Common myeloid progenitor, CD34-positive (primary cell): ENCODE data around the gene ULK3.

ENCODE experiments used
- CTCF ChIA-PET: fragments of 350-600 bp; sonication (Branson Sonifier 250); formaldehyde crosslinking; loops from one replicate; lab custom pipeline; 2021; ENCODE audit warnings: antibody characterized with exemption; lab: Charles Lee
- POLR2A ChIA-PET: fragments of 350-600 bp; sonication (Branson Sonifier 250); formaldehyde crosslinking; loops from one replicate; lab custom pipeline; 2021; ENCODE audit warnings: antibody characterized with exemption; lab: Charles Lee
- DNase-seq, 3 donors: peaks; one replicate each; pipeline versions ENCODE4 v3.0.0 to v3.0.0-alpha.2; 2013
- H3K27ac ChIP-seq, 2 experiments: 1 replicate in 1 of 2; 2 replicates in 1 of 2; pipeline ENCODE4 v1.7.0; 2013; ENCODE audit warnings: inconsistent platforms in 2 of 2, low read length in 2 of 2, mild to moderate bottlenecking in 2 of 2, low read depth in 1 of 2, moderate library complexity in 1 of 2; ENCODE audit not compliant: severe bottlenecking in 2 of 2, insufficient read depth in 1 of 2, poor library complexity in 1 of 2
- H3K27me3 ChIP-seq, 5 experiments: replicated peaks in 2 of 5; 1 replicate in 3 of 5; 2 replicates in 2 of 5; pipeline versions ENCODE4 v1.6.1 to v1.7.0; 2013; ENCODE audit warnings: low read length in 4 of 5, mild to moderate bottlenecking in 2 of 5, moderate library complexity in 2 of 5, inconsistent platforms in 1 of 5; ENCODE audit not compliant: insufficient read depth in 5 of 5, control insufficient read depth in 4 of 5
- H3K36me3 ChIP-seq, 4 experiments: 1 replicate in 2 of 4; 2 replicates in 2 of 4; pipeline versions ENCODE4 v1.6.1 to v1.7.0; 2013; ENCODE audit warnings: low read length in 3 of 4, control low read depth in 1 of 4, mild to moderate bottlenecking in 1 of 4; ENCODE audit not compliant: control insufficient read depth in 4 of 4, insufficient read depth in 4 of 4
- H3K4me1 ChIP-seq, 4 experiments: 1 replicate in 3 of 4; 2 replicates in 1 of 4; pipeline versions ENCODE4 v1.6.1 to v1.7.1; 2013; ENCODE audit warnings: low read length in 3 of 4, mild to moderate bottlenecking in 3 of 4, control low read depth in 1 of 4, inconsistent platforms in 1 of 4, moderate library complexity in 1 of 4; ENCODE audit not compliant: control insufficient read depth in 4 of 4, insufficient read depth in 4 of 4; ENCODE audit errors: control extremely low read depth in 1 of 4
- H3K4me3 ChIP-seq, 7 experiments: 1 replicate in 4 of 7; 2 replicates in 3 of 7; pipeline versions ENCODE4 v1.5.1 to v1.7.0; 2013; ENCODE audit warnings: mild to moderate bottlenecking in 7 of 7, low read length in 6 of 7, moderate library complexity in 6 of 7, inconsistent platforms in 2 of 7, low read depth in 2 of 7, control low read depth in 1 of 7; ENCODE audit not compliant: insufficient read depth in 4 of 7, control insufficient read depth in 1 of 7; ENCODE audit errors: extremely low read depth in 1 of 7
- H3K9me3 ChIP-seq, 5 experiments: 1 replicate in 4 of 5; 2 replicates in 1 of 5; pipeline versions ENCODE4 v1.6.1 to v1.7.1; 2013; ENCODE audit warnings: low read length in 4 of 5, mild to moderate bottlenecking in 2 of 5, inconsistent platforms in 1 of 5, low read depth in 1 of 5, moderate library complexity in 1 of 5; ENCODE audit not compliant: control insufficient read depth in 4 of 5, insufficient read depth in 2 of 5; ENCODE audit errors: control extremely low read depth in 1 of 5
- WGBS: methylation state at CpG from one replicate; pipeline ENCODE4 v1.1.5; 2013; ENCODE audit not compliant: insufficient coverage; 5-methylcytosine and 5-hydroxymethylcytosine counted together

The ULK3 gene

GRCh38 chr15:74808078-74808839 is 34.7 kb downstream of the ULK3 start:
- no peak for DNase-seq
- POLR2A ChIA-PET = no interaction called here
- no peaks in the 10 kb centered on the region for H3K9me3 ChIP-seq
- 93% methylated on average over 15 of the region's 18 CpGs for WGBS
- no peak overlapping the region for H3K4me3 ChIP-seq
- no peaks in the 10 kb centered on the region for H3K4me1 ChIP-seq
- CTCF ChIA-PET = interaction anchor here (0.6 to 2.3 kb wide), 9 partner anchors 9 to 68 kb away, joined by 3 to 9 read pairs (median 4); no protein-coding TSS in a partner anchor
- no peaks in the 10 kb centered on the region for H3K27me3 ChIP-seq
- no peak overlapping the region for H3K27ac ChIP-seq
- H3K36me3 ChIP-seq = peaks cover 4 to 18% (median 11%) of the 10 kb centered on the region in 4 experiments

- WGBS = 88% methylated on average over 5 of the region's 5 CpGs
- H3K4me3 ChIP-seq = no peak overlapping the region
Observed at GRCh38 chr15:74807282-74807681, 35.7 kb downstream of the ULK3 start.

GRCh38 chr15:74804935-74805334 is 38.0 kb downstream of the ULK3 start:
- ChIA-PET CTCF (interaction anchor here (1.1 to 20.4 kb wide), 9 partner anchors 12 to 170 kb away, joined by 3 to 1027 read pairs (median 7); partner anchors contain the start of gene CSK), POLR2A (interaction anchor here (1.3 kb wide), 1 partner anchor 28 kb away, joined by 3 read pairs; no protein-coding TSS in a partner anchor)
- no peak for DNase-seq
- H3K9me3 ChIP-seq = no peaks in the 10 kb centered on the region
- 98% methylated on average over 5 of the region's 6 CpGs for WGBS
- no peaks in the 10 kb centered on the region for H3K27me3 ChIP-seq
- H3K4me3 ChIP-seq = no peak overlapping the region
- no peak overlapping the region for H3K27ac ChIP-seq
- H3K4me1 ChIP-seq = peaks cover 0 to 10% (median 8%) of the 10 kb centered on the region in 4 experiments
- H3K36me3 ChIP-seq = peaks cover 10 to 50% (median 33%) of the 10 kb centered on the region in 4 experiments

More at GRCh38 chr15:74807282-74807681, 35.7 kb downstream of the ULK3 start:
- Histone ChIP-seq H3K27ac (no peak overlapping the region), H3K27me3 (no peaks in the 10 kb centered on the region), H3K36me3 (peaks cover 6 to 27% (median 16%) of the 10 kb centered on the region in 4 experiments), H3K4me1 (no peaks in the 10 kb centered on the region), H3K9me3 (no peaks in the 10 kb centered on the region)
- no peak for DNase-seq
- ChIA-PET POLR2A (no interaction called here), CTCF (interaction anchor here (0.6 to 2.3 kb wide), 10 partner anchors 10 to 203 kb away, joined by 3 to 9 read pairs (median 4); no protein-coding TSS in a partner anchor)

- CTCF ChIA-PET = interaction anchor here (0.9 to 20.4 kb wide), 3 partner anchors 9 to 171 kb away, joined by 3 to 1027 read pairs (median 4); partner anchors contain the start of gene CSK
- 95% methylated on average over 27 of the region's 31 CpGs for WGBS
- POLR2A ChIA-PET = interaction anchor here (0.7 kb wide), 1 partner anchor 15 kb away, joined by 4 read pairs; no protein-coding TSS in a partner anchor
- H3K4me3 ChIP-seq = no peak overlapping the region
- peaks cover 0 to 29% (median 28%) of the 10 kb centered on the region in 4 experiments for H3K4me1 ChIP-seq
- H3K27ac ChIP-seq = no peak overlapping the region
- no peak for DNase-seq
- no peaks in the 10 kb centered on the region for H3K9me3 ChIP-seq
- no peaks in the 10 kb centered on the region for H3K27me3 ChIP-seq
- peaks cover 13 to 70% (median 46%) of the 10 kb centered on the region in 4 experiments for H3K36me3 ChIP-seq
Observed at GRCh38 chr15:74802862-74803447, 40.0 kb downstream of the ULK3 start.

GRCh38 chr15:74802290-74802689 is 40.7 kb downstream of the ULK3 start:
- ChIA-PET POLR2A (no interaction called here), CTCF (interaction anchor here (0.7 to 20.4 kb wide), 2 partner anchors 27 to 167 kb away, joined by 3 to 1027 read pairs; partner anchors contain the start of gene CSK)
- Histone ChIP-seq H3K36me3 (peaks cover 13 to 75% (median 47%) of the 10 kb centered on the region in 4 experiments), H3K9me3 (no peaks in the 10 kb centered on the region), H3K4me3 (no peak overlapping the region), H3K4me1 (peaks cover 5 to 35% (median 33%) of the 10 kb centered on the region in 4 experiments), H3K27me3 (no peaks in the 10 kb centered on the region), H3K27ac (no peak overlapping the region)
- WGBS = 97% methylated on average over 18 of the region's 20 CpGs
- DNase-seq = no peak

GRCh38 chr15:74801311-74801997 is 41.5 kb downstream of the ULK3 start:
- H3K4me3 ChIP-seq = no peak overlapping the region
- no peak for DNase-seq
- no peaks in the 10 kb centered on the region for H3K27me3 ChIP-seq
- 97% methylated on average over 16 of the region's 18 CpGs for WGBS
- H3K36me3 ChIP-seq = peaks cover 15 to 77% (median 48%) of the 10 kb centered on the region in 4 experiments
- H3K27ac ChIP-seq = no peak overlapping the region
- H3K9me3 ChIP-seq = no peaks in the 10 kb centered on the region
- ChIA-PET POLR2A (interaction anchor here (1.0 kb wide), 1 partner anchor 20 kb away, joined by 4 read pairs; the partner anchor contains the start of gene CSK), CTCF (interaction anchor here (0.7 to 20.4 kb wide), 5 partner anchors 12 to 168 kb away, joined by 3 to 1027 read pairs (median 64); partner anchors contain the start of gene CSK)
- H3K4me1 ChIP-seq = peaks cover 8 to 37% (median 34%) of the 10 kb centered on the region in 4 experiments
